Activated T-cell treated with anti-CD3 and anti-CD28 coated beads for 24 hours (primary cell): ENCODE results near the gene TJP3.
A peak's percentile ranks its signal among the peaks of the same experiment; 100 is the strongest.
"Not testable (repeated sequence)": the region's sequence is repeated elsewhere in the genome, so short reads cannot be mapped to it uniquely, and the experiment has no call there.

Source experiments
- DNase-seq: peaks from one replicate; pipeline ENCODE4 v3.0.0-alpha.2; 2020; ENCODE audit warnings: low read depth

TJP3 gene

GRCh38 chr19:3745363-3746045 is 37.3 kb downstream of the TJP3 start:
- DNase-seq, result no peak

DNA sequence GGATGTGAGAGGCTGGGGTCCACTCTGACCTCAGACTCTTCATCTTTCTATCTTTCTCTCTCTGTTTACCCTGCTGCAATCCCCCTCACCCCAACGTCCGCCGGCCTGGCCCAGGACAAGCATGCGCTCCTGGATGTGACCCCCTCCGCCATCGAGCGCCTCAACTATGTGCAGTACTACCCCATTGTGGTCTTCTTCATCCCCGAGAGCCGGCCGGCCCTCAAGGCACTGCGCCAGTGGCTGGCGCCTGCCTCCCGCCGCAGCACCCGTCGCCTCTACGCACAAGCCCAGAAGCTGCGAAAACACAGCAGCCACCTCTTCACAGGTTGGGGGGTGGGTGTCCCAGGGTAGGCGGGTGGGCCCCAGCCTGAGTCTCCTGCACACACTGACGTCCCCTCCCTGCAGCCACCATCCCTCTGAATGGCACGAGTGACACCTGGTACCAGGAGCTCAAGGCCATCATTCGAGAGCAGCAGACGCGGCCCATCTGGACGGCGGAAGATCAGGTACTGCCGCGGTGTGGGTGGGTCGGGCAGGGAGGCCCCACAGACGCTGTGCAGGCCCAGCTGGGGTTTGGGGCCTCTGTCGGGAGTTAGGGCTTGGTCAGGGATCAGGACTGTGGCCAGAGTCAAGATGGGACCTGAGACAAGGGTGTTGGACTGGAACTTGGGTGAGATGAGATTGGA is 38.3 kb downstream of the TJP3 start:
- no peak for DNase-seq

- DNase-seq, result no peak
Measured at GRCh38 chr19:3748965-3749364, 40.8 kb downstream of the TJP3 start.

- no peak for DNase-seq
Measured at GRCh38 chr19:3750211-3750610, 42.0 kb downstream of the TJP3 start.

DNA sequence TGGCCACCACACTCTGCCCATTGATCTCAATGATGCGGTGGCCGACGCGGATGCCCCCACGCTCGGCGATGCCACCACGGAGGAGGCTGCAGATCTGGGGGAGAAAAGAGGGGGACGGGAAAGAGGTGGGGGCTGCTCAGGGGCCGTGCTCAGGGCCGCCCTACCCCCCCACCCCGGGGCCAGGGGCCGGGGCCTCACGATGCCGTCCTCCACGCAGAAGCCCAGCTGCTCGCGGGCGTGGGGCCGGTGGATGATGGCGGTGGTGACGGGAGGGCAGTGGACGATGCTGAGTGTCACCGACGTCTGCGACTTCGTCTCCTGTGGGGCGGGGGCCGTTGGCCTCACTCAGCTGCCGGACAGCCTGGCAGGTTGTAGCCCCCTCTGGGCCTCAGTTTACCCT is 43.1 kb downstream of the TJP3 start:
- DNase-seq, result no peak

GRCh38 chr19:3752492-3752891 is 44.3 kb downstream of the TJP3 start:
- no peak for DNase-seq

GRCh38 chr19:3753631-3754410 is 45.6 kb downstream of the TJP3 start:
- DNase-seq, result no peak

GRCh38 chr19:3757705-3758104 is 49.5 kb downstream of the TJP3 start:
- not testable (repeated sequence) for DNase-seq

- DNase-seq, result not testable (repeated sequence)
Measured at GRCh38 chr19:3758297-3758696, 50.1 kb downstream of the TJP3 start.

- no peak for DNase-seq
Measured at GRCh38 chr19:3759482-3760254, 51.5 kb downstream of the TJP3 start.

- no peak for DNase-seq
Measured at GRCh38 chr19:3760871-3761361, 52.7 kb downstream of the TJP3 start.

- DNase-seq, result peak; percentile 95
Measured at GRCh38 chr19:3761382-3762129, 53.4 kb downstream of the TJP3 start, which contains the start of gene APBA3. Gene APBA3 (minus strand): TSS chr19:3761692. CDS start chr19:3760264, 1,428 bp downstream.

GRCh38 chr19:3762130-3762473 is 53.9 kb downstream of the TJP3 start:
- DNase-seq, result no peak

- DNase-seq, result peak; percentile 98
Measured at GRCh38 chr19:3762501-3763459, 54.6 kb downstream of the TJP3 start, which contains the start of gene MRPL54. Gene MRPL54 (plus strand): TSS chr19:3762682. CDS start chr19:3762701, 19 bp downstream.

DNA sequence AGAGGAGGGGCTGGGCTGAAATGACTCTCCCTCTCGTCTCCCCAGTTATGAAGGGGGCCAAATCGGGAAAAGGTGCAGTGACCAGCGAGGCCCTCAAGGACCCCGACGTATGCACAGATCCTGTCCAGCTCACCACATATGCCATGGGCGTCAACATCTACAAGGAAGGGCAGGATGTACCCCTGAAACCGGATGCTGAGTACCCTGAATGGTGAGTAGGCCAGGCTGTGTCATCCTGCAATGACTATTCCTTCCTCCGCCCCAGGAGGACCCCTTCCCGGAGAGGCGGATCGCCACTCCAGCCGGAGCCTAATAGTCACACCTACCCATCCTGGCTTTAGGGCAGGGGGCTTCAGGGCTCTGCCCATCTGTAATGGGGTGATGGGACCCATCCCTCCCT is 56.9 kb downstream of the TJP3 start:
- DNase-seq, result no peak

GRCh38 chr19:3765757-3766156 is 57.6 kb downstream of the TJP3 start:
- DNase-seq, result not testable (repeated sequence)

GRCh38 chr19:3766520-3766919 is 58.3 kb downstream of the TJP3 start:
- DNase-seq, result no peak

- no peak for DNase-seq
Measured at GRCh38 chr19:3767050-3767449, 58.9 kb downstream of the TJP3 start.

GRCh38 chr19:3768015-3768747 is 60.0 kb downstream of the TJP3 start:
- no peak for DNase-seq
